ENCODE results near the gene KLK1. TPM values are rescaled to one million over a fixed set of nuclear protein-coding genes. Genes with fewer than 3 reads are reported as not detected.
A peak's percentile ranks its signal among the peaks of the same experiment; 100 is the strongest.

The KLK1 gene
- total and polyA plus RNA-seq, 2 of the 13 experiments (the other 11 are each of a cell fraction or from before 2014, with no cell fraction given), result not detected

- TF ChIP-seq SMYD3 (CRISPR knock-in tag; IDR thresholded peaks at IDR 0.05), result no peak
- peak; percentile 68 for TF ChIP-seq ZNF687 (CRISPR knock-in tag; IDR thresholded peaks at IDR 0.05)
- no peak for TF ChIP-seq TFE3 (CRISPR knock-in tag; IDR thresholded peaks at IDR 0.05)
- no peak for TF ChIP-seq ZBTB4 (CRISPR knock-in tag; IDR thresholded peaks at IDR 0.05; ENCODE audit: borderline replicate concordance)
- no peak for TF ChIP-seq LCORL (IDR thresholded peaks at IDR 0.05)
- TF ChIP-seq LCORL (CRISPR knock-in tag; IDR thresholded peaks at IDR 0.05), result no peak
- TF ChIP-seq ZMYM4 (CRISPR knock-in tag; IDR thresholded peaks at IDR 0.05), result peak; percentile 33; the same call in 1 of the 2 replicates
- TF ChIP-seq XBP1 (CRISPR knock-in tag; IDR thresholded peaks at IDR 0.05), result no peak
- TF ChIP-seq, protein P1, sequence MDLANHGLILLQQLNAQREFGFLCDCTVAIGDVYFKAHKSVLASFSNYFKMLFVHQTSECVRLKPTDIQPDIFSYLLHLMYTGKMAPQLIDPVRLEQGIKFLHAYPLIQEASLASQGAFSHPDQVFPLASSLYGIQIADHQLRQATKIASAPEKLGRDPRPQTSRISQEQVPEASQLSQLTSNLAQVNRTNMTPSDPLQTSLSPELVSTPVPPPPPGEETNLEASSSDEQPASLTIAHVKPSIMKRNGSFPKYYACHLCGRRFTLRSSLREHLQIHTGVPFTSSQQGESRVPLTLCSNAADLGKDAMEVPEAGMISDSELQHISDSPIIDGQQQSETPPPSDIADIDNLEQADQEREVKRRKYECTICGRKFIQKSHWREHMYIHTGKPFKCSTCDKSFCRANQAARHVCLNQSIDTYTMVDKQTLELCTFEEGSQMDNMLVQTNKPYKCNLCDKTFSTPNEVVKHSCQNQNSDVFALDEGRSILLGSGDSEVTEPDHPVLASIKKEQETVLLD (CRISPR knock-in tag; IDR thresholded peaks at IDR 0.05; ENCODE audit: low read depth), result no peak
- TF ChIP-seq HINFP (CRISPR knock-in tag; IDR thresholded peaks at IDR 0.05; ENCODE audit: low read depth), result 0 out of 2 replicates have a peak, but pooled peaks have one; percentile 63
- TF ChIP-seq, protein P2, sequence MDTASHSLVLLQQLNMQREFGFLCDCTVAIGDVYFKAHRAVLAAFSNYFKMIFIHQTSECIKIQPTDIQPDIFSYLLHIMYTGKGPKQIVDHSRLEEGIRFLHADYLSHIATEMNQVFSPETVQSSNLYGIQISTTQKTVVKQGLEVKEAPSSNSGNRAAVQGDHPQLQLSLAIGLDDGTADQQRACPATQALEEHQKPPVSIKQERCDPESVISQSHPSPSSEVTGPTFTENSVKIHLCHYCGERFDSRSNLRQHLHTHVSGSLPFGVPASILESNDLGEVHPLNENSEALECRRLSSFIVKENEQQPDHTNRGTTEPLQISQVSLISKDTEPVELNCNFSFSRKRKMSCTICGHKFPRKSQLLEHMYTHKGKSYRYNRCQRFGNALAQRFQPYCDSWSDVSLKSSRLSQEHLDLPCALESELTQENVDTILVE (CRISPR knock-in tag; IDR thresholded peaks at IDR 0.05), result no peak
Measured at GRCh38 chr19:50835785-50836542, 12.4 kb upstream of the KLK1 start (continued).

Measured in HepG2 (cell line).